ENCODE measurements around the gene CACNA2D4.
A peak's percentile ranks its signal among the peaks of the same experiment; 100 is the strongest.

CACNA2D4 gene

DNA sequence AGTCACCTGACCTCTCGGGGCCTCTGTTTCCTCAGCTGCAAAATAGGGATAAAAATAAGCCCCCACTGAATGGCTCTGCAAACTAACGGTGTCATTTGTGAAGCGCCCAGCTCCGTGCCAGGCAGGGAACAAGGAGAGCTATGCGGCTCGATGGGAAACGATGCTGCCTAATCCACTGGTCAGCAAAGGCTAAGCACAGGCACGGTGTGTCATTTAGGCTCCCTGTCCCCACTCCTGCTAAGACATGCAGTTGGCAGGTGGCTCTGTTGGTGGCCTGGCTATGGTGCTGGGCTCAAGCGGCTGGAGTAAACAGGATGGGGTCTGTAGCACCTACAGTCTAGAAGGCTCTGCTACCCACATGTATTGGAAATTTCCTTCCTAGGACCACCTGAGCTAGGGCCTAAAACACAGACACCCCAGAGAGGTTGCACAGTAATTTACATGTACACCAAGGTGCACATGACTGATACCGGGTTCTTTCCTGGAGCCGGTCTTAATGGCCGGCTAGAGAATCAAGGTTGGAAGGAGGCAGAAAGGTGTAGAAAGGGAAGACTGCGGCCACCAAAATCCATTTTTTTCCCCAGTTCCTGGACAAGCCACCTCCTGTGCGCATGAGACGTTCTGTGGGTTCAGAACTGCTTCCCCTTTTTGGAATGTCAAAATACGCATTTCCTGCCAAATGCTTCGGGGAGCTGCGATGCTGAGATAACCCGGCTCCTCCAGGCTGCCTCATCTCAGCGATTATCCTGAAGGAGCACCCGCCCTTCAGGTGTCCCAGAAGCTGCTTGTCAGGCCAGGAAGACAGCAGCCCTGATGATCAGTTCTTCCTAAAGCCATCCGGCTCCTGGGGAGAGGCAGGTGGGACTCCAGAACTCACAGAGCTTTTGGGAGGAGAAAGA is 1.0 kb downstream of the CACNA2D4 start:
- DNase-seq: no peak

DNA sequence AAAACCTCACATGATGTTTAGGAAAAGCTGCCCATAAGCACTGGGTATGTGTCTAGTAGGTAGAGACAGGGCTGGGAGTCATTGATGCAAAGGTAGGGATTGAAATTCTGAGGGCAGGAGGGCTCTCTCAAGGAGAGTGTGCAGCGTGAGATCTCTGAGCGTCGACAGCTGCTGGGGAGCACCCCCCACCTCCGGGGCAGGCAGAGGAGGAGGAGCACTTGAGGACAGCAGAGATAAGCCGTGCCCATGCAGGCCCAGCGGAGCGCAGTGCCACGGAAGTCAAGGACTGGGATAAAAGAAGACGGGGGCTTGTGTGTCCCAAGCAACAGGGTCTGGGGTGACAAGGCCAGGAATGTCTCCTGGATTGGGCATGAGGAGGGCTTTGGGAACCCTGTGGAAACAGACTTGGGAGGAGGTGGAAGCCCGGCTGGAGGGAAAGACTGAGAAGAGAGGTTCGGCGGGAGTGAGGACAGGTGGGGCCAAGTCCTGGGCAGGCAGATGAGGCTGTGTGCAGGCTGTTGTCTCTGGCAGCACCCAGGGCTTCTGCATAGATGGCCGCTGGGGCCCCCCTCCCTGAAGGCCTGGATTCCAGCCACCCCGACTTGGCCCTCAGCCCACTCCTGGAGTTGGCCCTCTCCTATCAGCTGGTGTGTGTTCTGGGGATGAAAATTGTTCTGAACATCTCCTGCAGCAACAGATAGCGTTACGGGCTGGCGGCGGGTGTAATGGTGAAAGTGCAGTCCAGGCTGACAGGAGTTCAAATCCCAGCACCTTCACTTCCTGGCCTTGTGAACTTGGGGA is 1.9 kb downstream of the CACNA2D4 start:
- no peak for DNase-seq

DNA sequence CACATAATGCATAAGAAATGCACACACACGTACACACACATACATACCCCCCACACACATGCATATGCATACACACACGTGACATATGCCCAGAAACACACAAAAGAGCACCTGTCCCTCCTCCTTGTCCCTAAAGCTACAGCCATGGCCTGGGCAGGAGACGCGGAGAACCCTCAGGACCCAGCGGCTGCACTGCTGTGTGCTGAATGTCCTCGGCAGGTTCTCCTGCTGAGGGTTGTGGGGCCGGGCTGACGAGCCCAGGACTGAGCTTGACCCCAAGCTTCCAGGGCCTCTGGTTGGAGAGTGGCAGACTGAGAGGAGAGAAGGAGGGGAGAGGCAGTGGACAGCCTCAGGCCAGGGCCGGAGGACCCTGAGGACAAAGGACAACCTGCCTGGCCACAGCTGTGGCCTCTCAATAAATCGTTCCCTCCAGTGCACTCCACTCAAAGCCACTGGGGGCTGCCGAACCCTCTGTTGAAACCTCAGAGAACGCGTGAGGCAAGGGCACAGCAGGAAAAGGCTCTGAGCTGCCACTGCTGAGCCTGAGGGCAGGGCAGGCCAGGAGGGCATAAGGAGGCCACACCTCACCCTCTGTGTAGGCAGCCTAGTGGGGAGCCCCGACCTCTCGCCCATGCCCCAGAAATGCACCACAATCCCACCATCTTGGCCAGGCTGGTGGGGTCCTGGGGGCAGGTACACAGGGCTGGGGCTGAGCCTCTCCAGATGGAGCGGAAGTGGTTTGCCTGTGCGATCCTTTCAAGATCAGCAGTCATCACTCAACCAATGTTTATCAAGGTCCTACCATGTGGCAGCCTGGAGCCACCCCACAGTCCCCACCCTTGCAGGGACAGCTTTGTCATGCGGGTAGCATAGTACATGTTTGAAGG is 3.1 kb downstream of the CACNA2D4 start:
- peak; percentile 44 for DNase-seq

DNA sequence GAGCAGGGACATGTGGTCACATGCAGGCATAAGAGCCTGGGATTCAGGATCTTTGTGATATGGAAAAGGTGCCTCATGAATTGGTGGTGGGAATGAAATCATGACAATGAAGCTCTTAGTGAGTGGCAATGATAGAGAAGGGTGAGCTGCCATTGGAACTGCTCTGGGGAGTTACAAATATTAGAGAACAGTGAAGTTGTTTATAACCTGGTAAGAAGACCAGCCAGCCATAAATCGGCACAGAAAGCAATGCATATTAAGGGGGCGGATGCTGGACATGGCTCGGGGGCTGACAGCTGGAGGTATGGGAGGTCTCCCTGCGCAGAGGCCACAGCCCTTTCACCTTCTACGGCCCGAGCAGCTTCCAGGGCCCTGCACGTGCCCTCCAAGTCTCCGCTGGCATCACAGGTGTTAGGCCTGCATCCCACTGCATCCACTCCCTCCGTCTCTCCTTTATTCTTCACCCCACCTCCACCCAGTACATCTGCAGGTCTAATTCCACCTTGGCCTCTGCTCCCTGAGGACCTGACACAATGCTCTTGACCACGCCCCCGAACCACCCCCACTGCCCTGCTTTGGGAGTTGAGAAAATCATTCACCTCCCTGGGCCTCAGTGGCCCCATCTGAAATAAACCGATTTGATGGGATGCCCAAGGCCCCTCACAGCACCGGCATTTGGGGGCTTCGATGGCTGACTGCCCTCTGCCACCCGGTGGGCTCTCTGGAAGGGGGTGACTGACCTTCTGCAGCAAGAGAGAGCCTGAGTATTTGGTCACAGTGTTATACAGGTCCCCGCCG is 4.1 kb downstream of the CACNA2D4 start:
- no peak for DNase-seq

DNA sequence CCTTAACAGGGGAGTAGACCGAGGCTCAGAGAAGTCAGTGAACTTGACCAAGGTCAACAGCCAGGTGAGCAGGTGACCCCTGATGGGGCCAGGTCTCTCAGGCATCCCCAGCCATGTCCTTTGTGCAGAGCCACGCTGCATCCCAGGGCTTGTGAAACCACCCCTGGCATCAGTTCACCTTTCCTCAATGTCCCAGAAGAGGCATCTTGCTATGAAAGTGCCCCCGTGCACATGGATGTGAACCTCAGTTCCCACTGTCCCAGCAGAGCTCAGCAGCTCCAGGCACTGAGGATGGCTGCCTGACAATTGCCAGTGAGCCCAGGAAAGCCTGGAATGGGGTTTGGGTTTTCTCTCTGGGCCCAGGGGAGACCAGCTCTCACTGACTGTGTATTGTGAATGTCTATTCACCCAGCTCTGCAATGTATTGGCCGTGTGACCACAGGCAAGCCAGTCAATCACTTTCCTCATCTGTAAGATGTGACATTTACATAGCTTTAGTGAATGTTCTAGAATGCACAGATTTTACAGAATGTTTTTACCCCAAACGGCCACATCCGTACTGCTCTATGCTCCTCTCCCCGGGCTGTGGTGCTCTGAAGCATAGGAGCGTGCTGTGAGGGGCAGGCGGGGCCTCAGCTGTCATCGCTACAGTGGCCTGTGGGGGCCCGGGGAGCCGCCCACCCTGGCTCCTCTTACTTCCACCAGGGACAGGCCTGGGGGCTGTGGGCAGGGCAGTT is 4.9 kb downstream of the CACNA2D4 start:
- no peak for DNase-seq

DNA sequence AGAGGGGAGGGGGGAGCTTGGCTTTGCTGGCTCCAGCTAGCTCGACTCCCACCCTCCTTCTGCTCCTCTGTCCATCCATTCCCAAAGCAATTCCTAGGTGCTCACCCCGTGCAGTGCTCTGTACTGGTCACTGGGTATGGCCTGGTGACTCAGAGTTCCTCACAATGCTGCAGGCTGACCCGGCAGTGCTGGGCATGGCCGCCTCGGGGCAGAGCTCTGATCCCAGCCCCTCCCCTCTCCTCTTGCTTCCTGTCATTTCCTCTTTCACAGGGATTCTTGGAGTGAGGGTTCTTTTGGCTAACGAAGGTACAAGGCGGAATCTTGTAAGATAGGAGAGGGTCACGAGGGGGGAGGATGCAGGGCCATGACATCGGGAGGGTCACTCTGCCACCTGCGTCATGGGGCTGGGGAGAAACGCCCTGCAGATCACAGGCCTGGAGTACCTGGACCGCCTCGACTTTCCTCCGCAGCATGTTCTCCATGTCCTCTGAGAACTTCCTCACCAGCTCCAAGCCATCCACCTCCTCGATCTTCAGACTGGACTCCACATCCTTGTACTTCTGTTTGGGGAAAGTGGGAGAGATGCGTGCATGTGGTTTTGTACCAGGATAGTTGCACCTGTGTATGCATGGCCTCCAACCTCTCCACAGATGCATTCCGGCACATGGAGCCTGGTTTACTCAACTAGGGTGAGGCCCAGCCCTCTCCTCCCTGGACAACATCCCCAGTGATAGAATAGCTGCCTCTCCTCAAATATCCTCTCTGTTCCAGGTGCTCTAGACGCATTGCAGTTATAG is 5.7 kb downstream of the CACNA2D4 start:
- DNase-seq: no peak

DNA sequence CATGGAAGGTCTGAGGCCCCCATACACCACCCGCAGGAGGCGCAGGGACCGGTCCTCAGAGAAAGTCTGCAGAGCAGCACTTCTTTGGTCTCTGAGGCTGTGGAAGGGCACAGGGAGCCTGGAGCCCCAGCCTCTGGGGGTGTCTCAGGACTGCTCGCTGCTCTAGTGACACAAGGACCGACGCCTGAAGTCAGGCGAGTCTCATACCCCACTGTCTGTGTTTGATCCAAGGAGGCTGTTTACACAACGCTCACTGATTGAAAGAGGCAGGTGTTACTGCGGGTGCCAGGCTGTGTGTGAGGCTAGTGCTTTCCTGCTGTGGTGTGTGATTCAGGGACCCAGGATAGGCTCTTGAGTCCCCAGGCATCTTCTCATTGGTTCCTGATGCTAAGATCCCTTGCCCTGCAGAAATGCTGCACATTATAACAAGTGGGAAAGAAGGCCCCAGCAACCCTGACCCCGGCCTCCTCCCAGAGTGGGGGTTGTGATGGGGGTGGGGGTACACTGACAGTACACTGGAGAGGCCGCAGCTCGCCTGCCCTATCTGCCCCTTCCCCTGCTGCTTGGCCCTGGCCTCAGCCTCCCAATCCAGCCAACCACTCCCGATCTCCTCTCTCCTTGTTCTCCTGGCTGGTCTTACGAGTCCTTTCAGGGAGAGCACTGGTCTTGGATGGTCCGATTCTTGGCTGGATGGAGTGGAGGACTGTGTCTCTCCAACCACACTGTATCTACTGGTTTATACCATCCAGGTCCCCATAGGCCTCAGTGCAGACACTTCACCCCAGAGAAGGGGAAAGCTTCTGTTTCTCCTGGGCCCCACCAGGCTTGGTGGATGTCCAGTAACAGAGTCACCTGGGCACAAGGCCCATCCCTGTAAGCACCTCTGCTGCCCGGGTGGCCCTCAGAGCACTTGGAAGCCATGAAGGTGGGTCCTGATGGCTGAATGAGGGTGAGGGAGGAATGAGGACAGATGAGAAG is 6.6 kb downstream of the CACNA2D4 start:
- no peak for DNase-seq

DNA sequence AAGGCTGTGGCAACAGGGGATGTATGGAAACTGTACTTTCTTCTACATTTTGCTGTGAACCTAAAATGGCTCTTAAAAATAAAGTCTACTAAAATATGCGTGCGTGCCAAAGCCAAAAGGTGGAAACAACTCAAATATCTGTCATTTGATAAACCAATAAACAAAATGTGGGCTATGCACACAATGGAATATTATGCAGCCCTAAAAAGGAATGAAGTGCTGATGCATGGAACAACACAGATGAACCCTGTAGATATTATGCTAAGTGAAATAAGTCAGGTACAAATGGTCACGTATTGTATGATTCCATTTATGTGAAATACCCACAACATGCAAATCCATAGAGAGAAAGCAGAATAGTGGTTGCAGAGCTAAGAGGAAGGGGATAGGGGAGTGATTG is 8.0 kb downstream of the CACNA2D4 start:
- no peak for DNase-seq

DNA sequence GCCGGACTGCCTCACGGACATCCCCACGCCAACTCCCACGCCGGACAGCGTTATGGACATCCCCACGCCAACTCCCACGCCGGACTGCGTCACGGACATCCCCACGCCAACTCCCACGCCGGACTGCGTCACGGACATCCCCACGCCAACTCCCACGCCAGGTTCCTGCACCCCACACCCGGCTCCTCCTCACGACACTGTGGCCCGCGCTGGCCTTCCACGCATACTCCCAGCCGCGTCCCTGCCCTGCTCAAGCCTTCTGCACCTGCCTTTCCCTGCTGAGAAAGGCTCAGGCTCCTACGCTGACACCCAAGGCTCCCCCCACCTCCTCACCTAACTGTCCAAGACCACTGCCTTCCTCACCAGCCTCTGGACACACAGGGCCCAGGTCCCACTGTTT is 9.7 kb downstream of the CACNA2D4 start:
- no peak for DNase-seq

DNA sequence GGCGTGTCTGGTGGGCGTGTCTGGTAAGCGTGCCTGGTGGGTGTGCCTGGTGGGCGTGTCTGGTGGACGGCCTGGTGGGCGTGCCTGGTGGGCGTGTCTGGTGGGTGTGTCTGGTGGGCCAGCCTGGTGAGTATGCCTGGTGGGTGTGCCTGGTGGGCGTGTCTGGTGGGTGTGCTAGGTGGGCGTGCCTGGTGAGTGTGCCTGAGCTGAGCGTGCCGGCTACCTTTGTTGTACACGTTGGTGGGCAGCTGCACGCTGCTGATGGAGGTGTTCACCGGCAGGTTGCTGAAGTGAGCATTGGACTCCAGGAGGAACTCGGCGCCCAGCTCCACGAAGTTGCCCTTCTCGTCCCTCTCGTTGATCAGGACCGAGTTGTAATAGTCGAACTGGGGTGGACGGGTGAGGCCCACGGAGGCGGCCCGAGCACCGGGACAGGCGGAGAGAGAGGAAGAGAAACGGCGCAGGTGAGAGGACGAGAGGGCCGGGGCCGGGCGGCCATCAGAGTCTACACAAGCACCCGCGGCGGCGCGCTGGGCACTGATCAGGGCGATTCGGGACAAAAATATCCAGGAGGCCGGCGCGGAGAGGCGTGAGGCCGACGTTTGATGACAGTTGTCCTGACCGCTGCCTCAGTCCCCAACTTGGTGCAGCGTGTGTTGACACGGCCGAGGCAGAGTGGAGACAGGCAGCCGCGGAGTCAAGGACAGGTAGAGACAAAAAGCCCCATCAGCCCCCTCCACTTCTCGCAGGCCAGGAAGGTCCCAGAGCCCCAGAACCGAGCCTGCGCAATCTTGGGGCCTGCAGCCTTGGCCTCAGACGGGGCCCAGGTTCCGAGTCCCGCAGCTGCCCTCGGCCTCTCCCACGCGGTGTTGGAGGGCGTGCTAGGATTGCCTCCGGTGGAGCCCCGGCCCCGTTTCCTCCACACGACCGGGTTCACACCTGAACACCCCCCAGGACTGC is 10.5 kb downstream of the CACNA2D4 start:
- DNase-seq: peak; percentile 34

DNA sequence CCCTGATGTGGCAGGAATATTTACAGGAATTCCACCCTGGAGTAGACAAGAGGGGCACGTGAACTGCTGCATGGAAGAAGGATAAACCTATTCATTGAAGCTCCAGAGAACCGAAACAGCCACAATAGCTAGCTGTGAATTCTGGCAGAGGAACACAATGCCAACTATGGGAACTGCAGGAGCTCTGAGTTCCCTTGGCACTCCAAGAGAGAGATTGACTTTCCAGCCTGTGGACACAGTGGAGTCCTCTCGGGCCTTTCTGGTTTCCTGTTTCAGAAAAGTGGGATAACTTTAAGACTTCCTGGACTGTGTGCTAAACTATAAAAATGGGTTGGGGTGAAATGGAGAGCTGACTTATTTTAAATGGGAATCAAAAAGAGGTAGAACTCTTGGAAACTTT is 11.9 kb downstream of the CACNA2D4 start:
- no peak for DNase-seq

DNA sequence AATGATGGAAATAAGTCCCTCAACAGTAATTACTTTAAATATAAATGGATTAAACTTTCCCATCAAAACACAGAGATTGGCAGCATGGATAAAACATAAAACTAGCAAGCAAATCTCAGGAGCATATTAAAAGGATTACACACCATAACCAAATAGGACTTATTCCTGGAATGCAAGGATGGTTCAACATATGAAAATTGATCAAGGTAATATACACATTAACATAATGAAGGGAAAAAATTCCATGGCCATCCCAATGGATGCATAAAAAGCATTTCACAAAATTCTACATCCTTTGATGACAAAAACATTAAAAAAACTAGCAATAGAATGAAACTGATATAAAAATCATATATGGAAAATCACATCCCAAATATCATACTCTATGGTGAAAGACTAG is 13.6 kb downstream of the CACNA2D4 start:
- DNase-seq: no peak

DNA sequence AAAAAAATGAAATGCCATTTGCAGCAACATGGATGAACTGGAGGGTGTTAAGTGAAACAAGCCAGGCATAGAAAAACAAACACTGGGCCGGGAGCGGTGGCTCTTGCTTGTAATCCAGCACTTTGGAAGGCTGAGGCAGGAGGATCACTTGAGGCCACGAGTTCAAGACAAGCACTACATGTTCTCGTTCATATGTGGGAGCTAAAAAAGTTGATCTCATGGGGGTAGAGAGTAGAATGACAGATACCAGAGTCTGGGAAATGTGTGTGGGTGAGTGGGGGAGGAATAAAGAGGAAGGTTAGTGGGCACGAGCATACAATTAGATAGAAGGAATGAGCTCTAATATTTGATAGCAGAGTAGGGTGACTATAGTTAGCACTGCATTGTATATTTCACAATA is 21.5 kb downstream of the CACNA2D4 start:
- DNase-seq: no peak

DNA sequence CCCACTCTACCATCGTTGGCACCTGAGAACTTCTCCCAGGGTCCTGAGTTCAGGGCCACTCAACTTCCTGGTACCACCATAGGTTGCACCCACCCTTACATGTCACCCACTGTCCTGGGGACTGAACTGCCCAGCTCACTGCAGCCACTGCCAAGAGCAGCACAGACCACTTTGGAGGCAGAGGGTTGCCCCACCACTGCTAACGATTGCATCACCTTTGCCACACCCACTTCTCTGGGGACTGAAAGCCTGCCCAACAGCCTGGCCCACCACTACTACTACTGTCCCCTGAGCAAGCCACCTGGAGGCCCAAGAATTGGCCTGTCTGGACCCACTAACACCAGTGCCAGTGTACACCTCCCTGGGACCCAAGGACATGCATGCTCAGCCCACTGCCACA is 27.6 kb downstream of the CACNA2D4 start:
- no peak for DNase-seq

DNA sequence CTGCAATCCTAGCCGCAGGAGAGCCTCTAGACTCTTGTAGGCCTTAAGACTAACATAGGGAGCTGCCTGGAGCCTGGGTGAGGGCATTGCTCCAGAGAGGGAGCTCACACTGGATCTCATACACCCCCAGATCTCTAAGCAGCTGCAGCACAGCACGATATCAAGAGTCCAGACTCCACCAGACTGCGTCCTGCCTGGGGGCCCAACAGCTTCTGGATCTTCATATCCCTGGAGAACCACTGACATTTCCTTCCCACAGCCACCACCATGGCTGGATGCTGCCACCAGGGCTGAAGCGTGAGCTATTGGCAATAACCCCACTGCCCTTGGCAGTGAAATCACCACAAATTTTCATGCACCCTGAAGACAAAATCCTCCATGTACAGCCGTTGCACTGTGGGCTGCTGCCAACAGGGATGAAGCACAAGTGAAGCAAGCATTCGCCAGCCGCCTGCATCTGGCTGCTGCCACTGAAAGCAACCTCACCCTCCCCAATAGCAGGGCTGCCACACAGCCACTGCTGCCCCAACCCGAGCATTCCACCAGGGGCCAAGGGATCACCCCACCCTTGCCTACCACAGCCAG is 28.2 kb downstream of the CACNA2D4 start:
- no peak for DNase-seq

DNA sequence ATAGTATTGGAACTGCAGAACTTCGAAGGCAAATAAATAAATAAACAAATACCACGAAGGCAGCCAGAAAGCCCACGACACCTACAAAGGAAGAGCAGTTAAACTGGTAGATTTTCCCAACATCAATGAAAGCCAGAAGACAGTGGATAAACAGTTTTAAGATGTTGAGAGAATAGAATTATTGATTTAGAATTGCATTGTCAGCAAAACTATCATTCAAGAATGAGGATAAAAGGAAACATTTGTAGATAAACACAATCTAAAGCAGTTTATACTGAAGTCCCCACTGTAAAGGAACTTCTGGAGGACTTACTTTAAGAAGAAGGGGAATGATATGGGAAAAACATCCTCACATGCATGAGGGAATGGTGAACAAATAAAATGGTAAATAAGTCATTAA is 29.5 kb downstream of the CACNA2D4 start:
- DNase-seq: no peak

DNA sequence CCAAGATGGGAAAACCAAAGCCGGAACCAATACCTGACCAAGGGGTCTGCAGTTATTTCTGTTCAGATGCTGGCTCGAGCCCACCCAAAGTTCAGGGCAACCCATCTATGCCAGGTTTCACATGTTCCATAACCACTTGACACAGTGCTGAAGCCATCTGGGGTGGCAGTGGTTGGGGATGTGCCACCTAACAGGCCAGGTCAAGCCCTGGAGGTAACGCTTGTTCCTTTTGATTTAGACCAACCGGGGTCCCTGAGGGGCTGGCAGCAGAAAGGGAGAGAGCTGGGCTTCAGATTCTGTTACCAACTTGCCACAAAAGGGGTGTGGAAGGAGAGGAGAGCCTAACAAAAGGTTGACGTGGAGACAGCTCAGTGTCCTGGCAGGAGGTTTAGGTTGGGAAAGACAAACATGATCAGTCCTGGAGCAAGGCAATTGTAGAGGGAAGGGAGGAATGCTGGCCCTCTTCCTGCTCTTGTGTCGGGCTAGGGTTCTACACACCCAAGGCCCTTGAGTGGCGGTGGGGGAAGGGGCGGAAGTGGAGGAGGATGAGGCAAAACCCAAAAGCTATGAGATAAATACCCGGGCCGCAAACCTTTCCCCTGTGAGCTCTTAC is 31.9 kb downstream of the CACNA2D4 start:
- DNase-seq: no peak
